ENCODE data around the gene LY6G6C. TPM values are rescaled to one million over a fixed set of nuclear protein-coding genes. Genes with fewer than 3 reads are reported as not detected.

Gene LY6G6C
- total RNA-seq, 1 donor from 2014 or later = 0.30 TPM

DNA sequence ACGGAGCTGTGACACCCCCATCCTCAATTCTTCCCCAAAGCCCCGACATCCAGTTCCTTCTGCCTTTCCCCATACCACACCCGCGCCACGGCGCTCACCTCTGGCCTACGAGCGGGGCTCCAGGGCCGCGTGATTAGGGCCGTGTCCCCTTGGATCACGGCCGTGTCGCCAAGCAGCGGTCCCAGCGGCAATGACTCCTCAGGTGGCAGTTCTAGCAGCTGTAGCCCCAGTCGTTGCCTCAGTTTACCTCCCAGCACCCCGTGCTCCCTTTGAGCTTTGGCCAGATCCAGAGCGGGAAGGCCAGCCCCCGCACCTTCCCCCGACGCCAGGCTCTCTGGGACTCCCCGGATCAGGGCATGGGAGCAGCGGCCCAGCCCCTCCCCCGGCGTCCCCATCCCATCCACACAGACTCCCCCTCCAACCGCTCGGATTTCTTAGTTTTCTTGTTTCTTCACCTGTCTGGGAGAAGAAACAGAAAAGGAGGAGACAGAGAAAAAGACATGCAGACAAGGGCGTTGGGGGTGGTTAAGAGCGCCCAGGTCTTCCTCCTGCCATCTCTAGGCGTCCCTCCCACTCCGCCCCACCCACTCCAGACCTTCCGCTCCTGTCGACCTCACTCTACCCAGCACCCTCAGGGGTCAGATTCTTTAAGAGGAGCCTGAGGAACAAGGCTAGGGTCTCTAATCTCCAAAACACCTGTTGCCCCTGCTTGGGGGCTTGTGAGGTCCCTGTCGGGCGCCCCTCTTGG is 7.4 kb upstream of the LY6G6C start, which contains the start of gene DDAH2:
DDAH2 (minus strand) TSS at position 533 of the 748 bp plus-strand sequence; CDS start at position 395, 138 bp downstream.
- Mint-ChIP-seq H3K27me3 (ENCODE audit: low read depth) (no peaks in the 10 kb centered on the region), H3K9me3 (ENCODE audit: low read depth) (no peaks in the 10 kb centered on the region), H3K4me3 (ENCODE audit: unreplicated experiment) (peak within 1 kb of the TSS; percentile 98), H3K27ac (ENCODE audit: unreplicated experiment) (peak within 1 kb of the TSS; percentile 98), H3K36me3 (ENCODE audit: low read depth) (peaks cover 37% of the 10 kb centered on the region), H3K4me1 (ENCODE audit: low read depth) (peaks cover 38% of the 10 kb centered on the region)
- TF ChIP-seq, protein P1, sequence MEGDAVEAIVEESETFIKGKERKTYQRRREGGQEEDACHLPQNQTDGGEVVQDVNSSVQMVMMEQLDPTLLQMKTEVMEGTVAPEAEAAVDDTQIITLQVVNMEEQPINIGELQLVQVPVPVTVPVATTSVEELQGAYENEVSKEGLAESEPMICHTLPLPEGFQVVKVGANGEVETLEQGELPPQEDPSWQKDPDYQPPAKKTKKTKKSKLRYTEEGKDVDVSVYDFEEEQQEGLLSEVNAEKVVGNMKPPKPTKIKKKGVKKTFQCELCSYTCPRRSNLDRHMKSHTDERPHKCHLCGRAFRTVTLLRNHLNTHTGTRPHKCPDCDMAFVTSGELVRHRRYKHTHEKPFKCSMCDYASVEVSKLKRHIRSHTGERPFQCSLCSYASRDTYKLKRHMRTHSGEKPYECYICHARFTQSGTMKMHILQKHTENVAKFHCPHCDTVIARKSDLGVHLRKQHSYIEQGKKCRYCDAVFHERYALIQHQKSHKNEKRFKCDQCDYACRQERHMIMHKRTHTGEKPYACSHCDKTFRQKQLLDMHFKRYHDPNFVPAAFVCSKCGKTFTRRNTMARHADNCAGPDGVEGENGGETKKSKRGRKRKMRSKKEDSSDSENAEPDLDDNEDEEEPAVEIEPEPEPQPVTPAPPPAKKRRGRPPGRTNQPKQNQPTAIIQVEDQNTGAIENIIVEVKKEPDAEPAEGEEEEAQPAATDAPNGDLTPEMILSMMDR (IDR thresholded peaks at IDR 0.05) = no peak
- DNase-seq (ENCODE audit: low spot score) = no peak

- H3K27me3 Mint-ChIP-seq (ENCODE audit: low read depth) = no peaks in the 10 kb centered on the region
- H3K4me1 Mint-ChIP-seq (ENCODE audit: low read depth) = peaks cover 28% of the 10 kb centered on the region
- no peak for DNase-seq (ENCODE audit: low spot score)
- no peak overlapping the region for H3K27ac Mint-ChIP-seq (ENCODE audit: unreplicated experiment)
- no peaks in the 10 kb centered on the region for H3K9me3 Mint-ChIP-seq (ENCODE audit: low read depth)
- peak overlapping the region; percentile 98 for H3K4me3 Mint-ChIP-seq (ENCODE audit: unreplicated experiment)
- TF ChIP-seq, protein P1 (IDR thresholded peaks at IDR 0.05) = no peak
- peaks cover 29% of the 10 kb centered on the region for H3K36me3 Mint-ChIP-seq (ENCODE audit: low read depth)
Measured at GRCh38 chr6:31727717-31728671, 6.4 kb upstream of the LY6G6C start.

- no peak for DNase-seq (ENCODE audit: low spot score)
- TF ChIP-seq, protein P1 (IDR thresholded peaks at IDR 0.05) = no peak
- Mint-ChIP-seq H3K27me3 (ENCODE audit: low read depth) (no peaks in the 10 kb centered on the region), H3K9me3 (ENCODE audit: low read depth) (no peaks in the 10 kb centered on the region), H3K36me3 (ENCODE audit: low read depth) (peaks cover 28% of the 10 kb centered on the region), H3K27ac (ENCODE audit: unreplicated experiment) (no peak overlapping the region), H3K4me1 (ENCODE audit: low read depth) (peaks cover 26% of the 10 kb centered on the region), H3K4me3 (ENCODE audit: unreplicated experiment) (peak overlapping the region; percentile 46)
Measured at GRCh38 chr6:31727034-31727716, 5.6 kb upstream of the LY6G6C start.

GRCh38 chr6:31725502-31726350 is 4.2 kb upstream of the LY6G6C start:
- peaks cover 16% of the 10 kb centered on the region for H3K4me1 Mint-ChIP-seq (ENCODE audit: low read depth)
- TF ChIP-seq, protein P1 (IDR thresholded peaks at IDR 0.05) = no peak
- H3K4me3 Mint-ChIP-seq (ENCODE audit: unreplicated experiment) = no peak overlapping the region
- no peak overlapping the region for H3K27ac Mint-ChIP-seq (ENCODE audit: unreplicated experiment)
- H3K36me3 Mint-ChIP-seq (ENCODE audit: low read depth) = peaks cover 22% of the 10 kb centered on the region
- no peaks in the 10 kb centered on the region for H3K9me3 Mint-ChIP-seq (ENCODE audit: low read depth)
- DNase-seq (ENCODE audit: low spot score) = no peak
- no peaks in the 10 kb centered on the region for H3K27me3 Mint-ChIP-seq (ENCODE audit: low read depth)
